HepG2 (cell line): ENCODE results near the gene MAPK7. TPM values are rescaled to one million over a fixed set of nuclear protein-coding genes. Genes with fewer than 3 reads are reported as not detected.

ENCODE experiments used
- AGO1 ChIP-seq: fragments of 200-400 bp; formaldehyde crosslinking; IDR thresholded peaks from 2 replicates; pipeline ENCODE4 v1.6.1; 2017; ENCODE audit warnings: mild to moderate bottlenecking, low read depth, low read length, moderate library complexity; ENCODE audit not compliant: poor library complexity, severe bottlenecking
- CCAR2 ChIP-seq: fragments of 200-400 bp; formaldehyde crosslinking; optimal IDR thresholded peaks from 2 replicates; pipeline ENCODE3; 2018; ENCODE audit warnings: low read depth, mild to moderate bottlenecking, low read length, moderate library complexity
- DZIP1 ChIP-seq: sonication (generic); formaldehyde crosslinking; IDR thresholded peaks from 2 replicates; pipeline ENCODE4 v1.5.0; 2020; ENCODE audit warnings: mild to moderate bottlenecking, missing genetic modification reagents
- GABPA ChIP-seq, 2 experiments: IDR thresholded peaks; 2 replicates each; pipeline ENCODE4 v1.6.1; 2011 to 2016; ENCODE audit warnings: low read depth in 2 of 2, low read length in 1 of 2, missing biosample characterization in 1 of 2, missing genetic modification characterization in 1 of 2
- IKZF4 ChIP-seq: sonication (generic); formaldehyde crosslinking; IDR thresholded peaks from 2 replicates; pipeline ENCODE4 v1.5.1; 2020; ENCODE audit warnings: borderline replicate concordance, mild to moderate bottlenecking, low read depth, missing genetic modification reagents; ENCODE audit errors: not compliant biosample characterization
- MED13 ChIP-seq: sonication (generic); formaldehyde crosslinking; IDR thresholded peaks from 2 replicates; pipeline ENCODE4 v1.5.0; 2020; ENCODE audit warnings: missing genetic modification reagents
- MTA3 ChIP-seq: sonication (generic); formaldehyde crosslinking; IDR thresholded peaks from 2 replicates; pipeline ENCODE4 v1.4.0; 2020; ENCODE audit warnings: missing genetic modification reagents
- PITX1 ChIP-seq: sonication (generic); formaldehyde crosslinking; IDR thresholded peaks from 2 replicates; pipeline ENCODE4 v1.5.1; 2020; ENCODE audit warnings: mild to moderate bottlenecking, missing genetic modification reagents
- SOX6 ChIP-seq, 2 experiments: fragments of 450-650 bp in 1 of 2; sonication (generic) in 1 of 2; formaldehyde crosslinking in 1 of 2; IDR thresholded peaks; 2 replicates each; pipeline versions ENCODE4 v1.4.0 to v1.6.1; 2017 to 2020; ENCODE audit warnings: antibody characterized with exemption in 1 of 2, mild to moderate bottlenecking in 1 of 2, missing genetic modification reagents in 1 of 2
- SRSF4 ChIP-seq: fragments of 200-400 bp; formaldehyde crosslinking; IDR thresholded peaks from one replicate; pipeline ENCODE4 v1.6.1; 2018; ENCODE audit warnings: mild to moderate bottlenecking, low read depth, low read length, moderate library complexity; ENCODE audit not compliant: poor library complexity, severe bottlenecking
- TEF ChIP-seq: sonication (generic); formaldehyde crosslinking; IDR thresholded peaks from 2 replicates; pipeline ENCODE4 v1.5.0; 2020; ENCODE audit warnings: missing genetic modification reagents
- THAP11 ChIP-seq: IDR thresholded peaks from 2 replicates; pipeline ENCODE4 v1.6.1; 2016; ENCODE audit warnings: missing biosample characterization, missing genetic modification reagents
- TIGD3 ChIP-seq: sonication (generic); formaldehyde crosslinking; IDR thresholded peaks from 2 replicates; pipeline ENCODE4 v1.5.1; 2020; ENCODE audit warnings: mild to moderate bottlenecking, missing genetic modification reagents, borderline replicate concordance
- TOPORS ChIP-seq: sonication (generic); formaldehyde crosslinking; IDR thresholded peaks from 2 replicates; pipeline ENCODE4 v1.8.0; 2023; ENCODE audit warnings: mild to moderate bottlenecking, missing genetic modification reagents
- WIZ ChIP-seq: sonication (generic); formaldehyde crosslinking; IDR thresholded peaks from 2 replicates; pipeline ENCODE4 v1.5.1; 2020; ENCODE audit warnings: mild to moderate bottlenecking, missing genetic modification reagents
- ZNF101 ChIP-seq: sonication (generic); formaldehyde crosslinking; IDR thresholded peaks from 2 replicates; pipeline ENCODE4 v1.4.0; 2020; ENCODE audit warnings: mild to moderate bottlenecking, low read depth, missing genetic modification reagents, borderline replicate concordance
- ZNF121 ChIP-seq: sonication (generic); formaldehyde crosslinking; IDR thresholded peaks from 2 replicates; pipeline ENCODE4 v1.5.0; 2020; ENCODE audit warnings: mild to moderate bottlenecking, missing genetic modification reagents
- ZNF24 ChIP-seq: fragments of 450-650 bp; IDR thresholded peaks from 2 replicates; pipeline ENCODE4 v1.6.1; 2017; ENCODE audit warnings: antibody characterized with exemption, mild to moderate bottlenecking
- ZNF563 ChIP-seq: sonication (generic); formaldehyde crosslinking; IDR thresholded peaks from 2 replicates; pipeline ENCODE4 v1.8.0; 2022; ENCODE audit warnings: mild to moderate bottlenecking, moderate library complexity, missing genetic modification reagents
- ZNF816 ChIP-seq: sonication (generic); formaldehyde crosslinking; IDR thresholded peaks from 2 replicates; pipeline ENCODE4 v1.8.0; 2022; ENCODE audit warnings: missing genetic modification reagents, mild to moderate bottlenecking, borderline replicate concordance
- polyA plus RNA-seq, 8 experiments: library from polyadenylated mRNA; depleted of rRNA in 3 of 8; stranded (reverse) in 7 of 8; unstranded in 1 of 8; fragments of >200 nt; fragmentation: Illumina TruSeq in 4 of 8; extraction: Trizol in 4 of 8; gene quantifications; 2 replicates each; pipeline versions ENCODE4 v1.2.1 to v1.2.3, GENCODE V29; 2011 to 2016; ENCODE audit warnings: low read depth in 4 of 8, missing spikeins in 1 of 8, mixed read lengths in 1 of 8; ENCODE audit not compliant: insufficient read depth in 1 of 8
- total RNA-seq, 5 experiments: library from RNA; depleted of rRNA; stranded (reverse); fragments of >200 nt; fragmentation: Illumina TruSeq; extraction: Trizol; gene quantifications; 2 replicates each; pipeline ENCODE4 v1.2.3, GENCODE V29; 2016; ENCODE audit warnings: low read depth in 1 of 5
- TF ChIP-seq, protein P1 (sequence below): sonication (generic); formaldehyde crosslinking; IDR thresholded peaks from 2 replicates; pipeline ENCODE4 v1.8.1; 2023; ENCODE audit warnings: mild to moderate bottlenecking, missing genetic modification reagents

Gene MAPK7
- total and polyA plus RNA-seq, 2 of the 13 experiments (the other 11 are each of a cell fraction or from before 2014, with no cell fraction given), result 2.9 to 5.9 TPM

DNA sequence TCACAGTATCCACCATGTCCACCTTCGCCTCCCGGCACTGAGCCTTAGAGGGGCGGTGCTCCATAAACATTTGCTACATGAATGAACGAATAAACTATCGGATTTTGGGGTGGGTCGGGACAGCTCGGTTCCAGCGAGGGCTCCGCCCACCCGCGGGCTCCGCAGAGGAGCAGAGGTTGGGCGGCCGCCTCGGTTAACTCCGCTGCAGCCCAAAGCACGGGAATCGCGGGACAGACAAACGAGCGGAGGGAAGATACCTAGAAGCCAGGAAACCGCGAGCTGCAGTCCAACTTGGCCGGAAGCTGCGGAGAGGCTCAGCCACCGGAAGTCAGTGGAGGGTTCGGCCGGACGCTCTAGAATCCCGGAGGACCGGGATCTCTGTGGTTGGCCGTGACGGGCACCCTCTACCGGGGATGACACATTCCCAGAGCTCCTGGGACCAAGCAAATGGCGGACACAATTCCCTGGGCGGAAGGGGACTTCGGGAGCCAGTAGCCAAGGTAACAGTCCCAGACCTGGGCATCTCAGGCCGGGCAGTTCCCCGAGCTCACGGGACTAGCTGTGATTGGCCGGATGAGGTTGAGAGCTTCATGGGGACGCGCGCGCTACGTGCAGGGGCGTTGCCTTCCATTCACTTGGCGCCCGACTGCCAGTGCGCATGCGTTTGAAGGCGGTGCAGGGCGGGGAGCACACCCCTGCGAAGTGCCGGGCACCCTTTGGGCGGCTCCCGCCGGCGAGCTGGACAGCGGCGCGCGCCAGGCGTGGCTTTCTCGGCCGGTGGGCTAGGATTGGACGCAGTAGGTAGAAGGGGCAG is 489 bp upstream of the MAPK7 start (continued):
- no peak for TF ChIP-seq AGO1
- TF ChIP-seq ZNF121 (CRISPR knock-in tag), result no peak
- TF ChIP-seq THAP11 (CRISPR knock-in tag), result peak; percentile 91
- no peak for TF ChIP-seq SRSF4
- peak; percentile 80; the same call in 1 of the 2 replicates for TF ChIP-seq ZNF563
- no peak for TF ChIP-seq ZNF816 (CRISPR knock-in tag)
- TF ChIP-seq ZNF24, result no peak
- no peak for TF ChIP-seq WIZ
- no peak for TF ChIP-seq TEF
- no peak for TF ChIP-seq TIGD3 (CRISPR knock-in tag)
- TF ChIP-seq MED13 (CRISPR knock-in tag), result no peak
- TF ChIP-seq CCAR2, result no peak
- peak; percentile 95 for TF ChIP-seq GABPA (IDR thresholded peaks at IDR 0.05; ENCODE audit: low read depth, low read length)
- peak; percentile 98 for TF ChIP-seq GABPA (CRISPR knock-in tag; IDR thresholded peaks at IDR 0.05; ENCODE audit: low read depth)
- TF ChIP-seq PITX1 (CRISPR knock-in tag), result peak; percentile 51; the same call in 1 of the 2 replicates
- TF ChIP-seq DZIP1 (CRISPR knock-in tag), result no peak
- TF ChIP-seq IKZF4, result peak; percentile 75
- TF ChIP-seq, protein P1, sequence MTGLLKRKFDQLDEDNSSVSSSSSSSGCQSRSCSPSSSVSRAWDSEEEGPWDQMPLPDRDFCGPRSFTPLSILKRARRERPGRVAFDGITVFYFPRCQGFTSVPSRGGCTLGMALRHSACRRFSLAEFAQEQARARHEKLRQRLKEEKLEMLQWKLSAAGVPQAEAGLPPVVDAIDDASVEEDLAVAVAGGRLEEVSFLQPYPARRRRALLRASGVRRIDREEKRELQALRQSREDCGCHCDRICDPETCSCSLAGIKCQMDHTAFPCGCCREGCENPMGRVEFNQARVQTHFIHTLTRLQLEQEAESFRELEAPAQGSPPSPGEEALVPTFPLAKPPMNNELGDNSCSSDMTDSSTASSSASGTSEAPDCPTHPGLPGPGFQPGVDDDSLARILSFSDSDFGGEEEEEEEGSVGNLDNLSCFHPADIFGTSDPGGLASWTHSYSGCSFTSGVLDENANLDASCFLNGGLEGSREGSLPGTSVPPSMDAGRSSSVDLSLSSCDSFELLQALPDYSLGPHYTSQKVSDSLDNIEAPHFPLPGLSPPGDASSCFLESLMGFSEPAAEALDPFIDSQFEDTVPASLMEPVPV, result no peak; the same call in 1 of the 2 replicates
- TF ChIP-seq TOPORS, result 0 out of 2 replicates have a peak, but pooled peaks have one; percentile 31
- TF ChIP-seq MTA3, result no peak
- peak; percentile 41; the same call in 1 of the 2 replicates for TF ChIP-seq ZNF101 (CRISPR knock-in tag)
- TF ChIP-seq SOX6 (IDR thresholded peaks at IDR 0.05), result no peak
- TF ChIP-seq SOX6 (CRISPR knock-in tag; IDR thresholded peaks at IDR 0.05), result peak; percentile 37; the same call in 1 of the 2 replicates
